ENCODE measurements around the gene MSMO1.
"Not testable (repeated sequence)": the region's sequence is repeated elsewhere in the genome, so short reads cannot be mapped to it uniquely, and the experiment has no call there.

Gene MSMO1

DNA sequence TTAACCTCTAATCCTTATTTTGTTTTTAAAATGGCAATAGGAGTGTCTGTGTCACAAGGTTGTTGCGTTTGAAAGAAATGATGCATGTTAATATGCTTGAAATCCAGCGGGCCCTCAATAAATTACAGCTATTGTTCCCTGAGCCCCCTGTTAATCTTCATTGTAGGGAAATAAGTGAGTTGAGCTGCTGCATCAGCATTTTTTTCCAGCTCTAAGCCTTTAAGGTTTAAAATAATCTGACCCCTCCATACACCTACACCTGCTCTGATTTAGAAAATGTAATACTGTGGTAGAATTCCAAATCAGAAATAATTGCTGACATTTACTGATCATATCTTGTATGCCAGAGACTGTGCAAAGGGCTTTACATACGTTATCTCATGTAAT is 2.6 kb upstream of the MSMO1 start:
- DNase-seq (ENCODE audit: low read depth): no peak

DNA sequence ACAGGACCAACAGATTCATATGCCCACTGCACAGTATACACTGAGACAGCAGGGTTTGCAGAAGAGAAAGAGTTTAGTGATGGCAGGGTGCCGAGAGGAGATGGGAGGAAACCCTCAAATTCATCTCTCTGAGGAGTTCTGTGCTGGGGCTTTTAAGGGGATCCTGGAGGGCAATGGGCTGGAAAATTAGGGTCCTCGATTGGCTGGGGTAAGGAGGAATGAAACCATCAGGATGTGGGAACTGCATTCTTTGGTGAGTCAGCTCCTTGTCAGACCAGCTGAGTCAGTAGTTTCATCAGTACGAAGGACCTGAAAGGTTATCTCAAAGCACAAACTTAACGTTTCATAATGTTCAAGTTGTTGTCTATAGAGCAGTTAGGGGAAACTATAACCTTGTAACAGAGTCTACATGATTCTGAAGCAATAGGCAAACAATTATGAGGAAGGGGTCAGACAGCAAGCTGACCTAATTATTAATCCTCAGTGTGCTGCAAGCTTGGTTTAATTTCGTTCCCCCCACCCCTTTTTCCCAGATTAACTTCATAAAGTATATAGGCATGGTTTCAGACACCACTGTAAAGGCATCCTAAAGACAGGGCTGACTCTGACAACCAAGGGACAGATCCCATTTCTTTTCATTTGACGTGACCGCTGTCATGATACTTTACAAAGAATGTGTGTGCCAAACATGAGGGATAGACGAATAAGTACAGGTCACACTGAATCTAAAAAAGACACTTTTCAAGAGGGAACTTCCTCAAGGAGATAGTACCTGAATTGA is 1.5 kb upstream of the MSMO1 start:
- no peak for DNase-seq (ENCODE audit: low read depth)

DNA sequence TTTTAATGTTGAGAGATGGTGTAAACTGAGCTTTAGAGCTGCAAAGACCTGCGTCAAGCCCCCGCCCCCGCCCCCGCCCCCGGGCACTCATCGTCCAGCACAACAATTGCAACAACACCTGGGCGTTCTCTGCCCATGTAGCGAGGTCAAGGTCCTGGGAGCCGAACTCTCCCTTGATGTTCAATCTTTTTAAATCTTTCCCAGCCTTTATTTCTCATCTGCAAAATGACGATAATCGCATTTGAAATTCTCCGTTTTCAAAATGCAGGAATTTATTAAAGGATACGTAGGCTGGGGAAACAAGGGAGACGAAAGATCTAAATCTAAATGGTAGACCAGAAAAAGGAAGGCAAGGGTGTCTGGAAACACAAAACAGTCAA is 648 bp upstream of the MSMO1 start:
- DNase-seq (ENCODE audit: low read depth): no peak

DNA sequence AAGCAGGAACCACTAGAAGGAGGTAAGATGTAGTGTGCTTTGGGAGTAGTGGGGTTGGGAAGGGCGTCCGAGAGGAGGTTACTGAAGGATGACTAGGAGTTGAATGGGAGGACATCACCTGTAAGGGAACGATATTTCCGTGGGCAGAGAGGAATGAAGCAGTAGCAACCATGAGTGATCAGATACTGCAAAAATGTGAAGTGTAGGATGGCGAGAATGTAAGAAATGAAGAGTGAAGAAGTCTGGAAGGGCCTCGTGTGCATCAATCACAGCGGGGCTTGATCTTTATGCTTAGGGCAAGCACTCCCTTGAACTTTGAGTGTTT is 594 bp downstream of the MSMO1 start:
- DNase-seq (ENCODE audit: low read depth): no peak

DNA sequence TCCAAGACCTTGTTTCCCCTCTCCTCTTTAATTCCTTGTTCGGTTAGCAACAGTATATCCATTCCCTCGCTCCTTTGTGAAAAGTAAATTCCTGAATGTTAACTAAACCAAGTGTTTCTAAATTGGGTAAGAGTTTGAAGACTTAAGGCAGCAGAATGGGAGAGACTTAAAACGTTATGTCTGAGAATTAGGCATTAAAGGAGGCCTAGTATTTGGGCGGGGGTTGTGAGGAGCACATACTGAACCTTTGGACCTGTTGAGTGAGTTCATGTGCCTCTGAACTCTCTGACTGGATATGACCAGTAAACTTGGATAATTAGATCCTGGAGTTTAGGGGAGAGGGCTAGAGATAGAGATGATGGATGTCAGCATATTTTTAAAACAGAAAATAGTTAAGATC is 1.2 kb downstream of the MSMO1 start:
- no peak for DNase-seq (ENCODE audit: low read depth)

DNA sequence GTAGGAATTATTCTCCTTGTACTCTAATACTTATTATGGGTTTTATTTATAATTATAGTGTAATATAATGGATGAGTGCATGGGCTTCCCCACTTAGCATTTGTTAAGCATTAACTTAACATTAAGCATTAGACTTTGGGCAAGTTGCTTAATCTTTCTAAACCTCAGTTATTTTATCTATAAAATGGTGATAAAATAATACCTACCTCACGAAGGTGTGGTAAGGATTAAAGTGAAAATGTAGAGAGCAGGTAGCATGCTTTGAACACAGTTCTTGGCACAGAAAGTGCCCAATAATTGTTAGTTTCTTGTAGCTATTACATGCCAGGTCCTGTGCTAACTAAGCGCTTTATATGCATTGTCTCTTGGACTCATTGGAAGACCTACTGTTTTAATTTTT is 2.6 kb downstream of the MSMO1 start:
- DNase-seq (ENCODE audit: low read depth): no peak

DNA sequence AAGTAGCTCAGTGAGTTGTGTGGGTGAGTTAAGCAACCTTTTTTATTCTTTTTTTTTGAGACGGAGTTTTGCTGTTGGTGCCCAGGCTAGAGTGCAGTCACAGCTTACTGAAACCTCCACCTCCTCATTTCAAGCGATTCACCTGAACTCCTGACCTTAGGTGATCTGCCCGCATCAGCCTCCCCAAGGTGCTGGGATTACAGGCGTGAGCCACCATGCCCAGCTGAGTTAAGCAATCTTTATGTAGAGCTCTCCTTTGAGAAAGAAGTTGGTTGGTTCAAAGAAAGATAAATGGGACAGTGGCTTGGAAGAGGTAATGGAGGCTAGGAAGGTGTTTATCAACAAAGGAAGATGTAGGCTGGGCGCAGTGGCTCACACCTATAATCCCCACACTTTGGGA is 3.2 kb downstream of the MSMO1 start:
- DNase-seq (ENCODE audit: low read depth): no peak

DNA sequence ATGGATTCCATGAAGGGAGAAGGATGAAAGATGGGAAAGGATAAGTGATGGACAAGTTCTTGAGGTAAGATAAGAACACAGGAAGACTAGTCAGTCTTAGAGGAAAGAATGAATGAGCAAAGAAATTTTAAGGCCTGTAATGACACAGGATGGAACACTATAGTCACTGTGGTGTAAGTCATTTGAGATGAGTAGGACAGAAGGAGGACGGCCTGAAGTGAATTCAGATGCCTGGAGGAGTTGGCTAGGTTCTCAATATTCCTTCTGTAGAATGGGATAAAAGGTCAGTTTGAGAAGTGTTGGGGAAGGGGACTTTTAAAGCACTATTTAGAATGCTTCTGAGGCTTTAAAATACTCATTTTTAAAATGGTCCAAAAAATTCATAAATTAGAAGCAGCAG is 3.9 kb downstream of the MSMO1 start:
- no peak for DNase-seq (ENCODE audit: low read depth)

DNA sequence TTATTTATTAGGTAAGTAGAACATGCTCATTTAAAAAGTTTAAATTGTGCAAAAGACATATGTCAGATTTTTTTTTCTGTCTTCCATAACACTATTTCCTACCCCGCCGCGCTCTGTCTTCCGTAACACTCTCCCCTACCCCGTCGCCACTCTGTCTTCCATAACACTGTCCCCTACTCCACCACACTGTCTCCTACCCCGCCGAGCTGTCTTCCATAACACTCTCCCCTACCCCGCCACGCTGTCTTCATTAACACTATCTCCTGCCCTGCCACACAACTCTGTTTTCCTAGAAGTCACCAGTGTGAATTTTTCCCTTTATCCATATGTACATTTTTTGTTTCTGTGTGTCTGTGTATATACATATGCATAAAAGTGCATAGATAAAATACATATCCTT is 4.4 kb downstream of the MSMO1 start:
- DNase-seq (ENCODE audit: low read depth): no peak

DNA sequence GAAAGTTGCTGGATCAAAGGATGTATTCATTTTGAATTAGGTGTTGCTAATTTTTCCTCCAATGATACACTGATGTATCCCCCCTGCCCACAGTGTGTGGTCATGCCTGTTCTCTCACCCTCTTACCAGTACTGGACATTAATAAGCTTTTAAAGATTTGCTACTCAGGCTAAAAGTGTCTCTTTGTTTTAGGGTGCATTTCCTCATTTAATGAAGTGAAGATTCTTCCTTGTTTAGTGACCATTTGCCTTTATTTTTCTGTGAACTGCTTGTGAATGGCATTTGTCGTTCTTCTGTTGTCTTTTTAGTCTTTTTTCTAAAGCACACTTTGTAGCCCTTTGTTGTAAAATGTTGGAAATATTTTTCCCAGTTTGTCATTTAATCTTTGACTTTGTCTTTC is 5.0 kb downstream of the MSMO1 start:
- no peak for DNase-seq (ENCODE audit: low read depth)

DNA sequence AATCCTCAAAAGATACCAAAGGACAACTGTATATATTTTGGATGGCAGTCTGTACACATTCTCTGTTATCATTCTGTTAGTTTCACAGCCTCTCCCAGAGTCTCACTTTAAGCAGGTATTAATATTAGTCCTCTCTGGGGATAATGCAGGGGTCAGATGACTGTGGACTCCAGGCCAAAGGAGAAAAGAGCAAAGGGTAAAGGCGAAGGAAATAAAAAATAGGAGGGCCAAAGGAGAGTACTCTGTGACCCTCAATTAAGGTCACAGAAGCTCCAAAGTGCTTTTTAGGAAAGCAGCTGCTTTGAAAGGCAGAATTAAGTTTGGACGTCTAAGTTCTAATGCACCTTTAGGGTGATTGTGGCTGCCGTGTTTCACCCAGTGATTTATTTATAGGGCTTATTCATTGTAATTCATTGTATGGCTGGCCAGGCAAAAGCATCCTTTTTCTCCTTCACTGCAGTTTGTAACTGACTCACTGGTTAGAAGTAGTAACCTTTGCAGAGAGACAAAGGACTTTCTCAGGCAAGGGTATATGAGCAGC is 7.8 kb downstream of the MSMO1 start:
- DNase-seq (ENCODE audit: low read depth): no peak

DNA sequence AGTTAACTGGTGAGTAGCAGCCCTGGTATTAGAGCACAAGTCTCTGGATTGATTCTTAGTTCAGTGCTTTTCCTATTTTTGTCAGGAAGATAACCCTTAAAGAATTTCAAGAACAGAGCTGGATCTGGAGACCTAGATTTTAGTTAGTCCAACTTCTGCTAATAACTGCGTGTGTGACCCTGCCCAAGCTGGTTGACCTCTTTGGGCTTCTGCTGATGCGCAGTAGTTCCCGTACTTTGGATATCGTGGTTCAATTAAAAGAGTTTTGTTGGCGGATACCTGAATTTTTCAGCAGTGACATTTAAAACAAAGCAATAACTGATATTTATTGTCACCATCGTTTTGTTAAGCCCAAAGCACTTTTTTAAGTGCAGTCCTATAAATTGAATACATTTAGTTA is 9.3 kb downstream of the MSMO1 start:
- DNase-seq (ENCODE audit: low read depth): no peak

DNA sequence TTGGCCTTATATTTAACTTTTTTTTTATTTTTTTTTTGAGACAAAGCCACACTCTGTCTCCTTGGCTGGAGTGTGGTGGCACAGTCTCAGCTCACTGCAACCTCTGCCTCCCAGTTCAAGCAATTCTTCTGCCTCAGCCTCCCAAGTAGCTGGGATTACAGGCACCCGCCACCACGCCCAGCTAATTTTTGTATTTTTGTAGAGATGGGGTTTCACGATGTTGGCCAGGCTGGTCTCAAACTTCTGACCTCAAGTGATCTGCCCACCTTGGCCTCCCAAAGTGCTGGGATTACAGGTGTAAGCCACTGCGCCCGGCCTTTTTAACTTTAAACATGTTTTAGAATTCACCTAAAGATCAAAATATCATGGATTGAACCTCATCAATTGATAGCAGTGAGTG is 14.9 kb downstream of the MSMO1 start:
- DNase-seq (ENCODE audit: low read depth): not testable (repeated sequence)

DNA sequence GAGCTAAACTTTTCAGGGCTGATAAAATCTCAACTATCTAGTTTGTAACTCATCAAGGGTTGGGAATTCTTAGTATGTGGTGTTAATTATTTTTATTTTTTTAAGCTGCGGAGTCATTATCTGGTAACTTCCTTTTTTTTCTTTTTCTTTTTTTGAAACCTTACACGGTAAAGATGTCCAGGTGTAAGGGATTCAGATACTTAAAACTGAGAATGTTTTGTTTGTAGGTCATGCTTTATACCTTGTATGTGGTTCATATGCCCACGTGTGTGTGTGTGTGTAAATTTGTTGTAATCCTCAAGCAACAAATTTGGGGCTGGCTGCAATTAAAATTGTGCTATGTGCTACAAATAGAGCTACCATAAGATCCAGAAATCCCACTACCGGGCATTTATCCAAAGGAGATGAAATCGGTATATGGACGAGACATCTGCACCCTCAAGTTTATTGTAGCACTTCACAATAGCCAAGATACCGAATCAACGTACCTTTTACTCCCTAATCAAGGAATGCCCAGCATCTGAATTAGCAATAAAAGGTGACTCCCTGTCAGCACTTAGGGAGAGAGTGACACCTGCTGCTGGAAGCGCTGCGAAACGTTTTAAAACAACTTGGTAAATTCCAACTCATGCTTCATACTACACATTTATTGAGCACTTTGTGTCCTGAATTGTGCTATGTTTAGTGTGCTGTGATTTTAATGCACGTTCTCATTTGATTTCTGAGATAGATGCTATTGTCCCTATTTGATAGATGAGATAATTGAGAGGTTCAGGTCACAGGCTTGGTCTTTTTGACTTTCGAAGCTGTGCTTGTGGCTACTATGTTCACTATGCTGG is 16.1 kb downstream of the MSMO1 start:
- no peak for DNase-seq (ENCODE audit: low read depth)

DNA sequence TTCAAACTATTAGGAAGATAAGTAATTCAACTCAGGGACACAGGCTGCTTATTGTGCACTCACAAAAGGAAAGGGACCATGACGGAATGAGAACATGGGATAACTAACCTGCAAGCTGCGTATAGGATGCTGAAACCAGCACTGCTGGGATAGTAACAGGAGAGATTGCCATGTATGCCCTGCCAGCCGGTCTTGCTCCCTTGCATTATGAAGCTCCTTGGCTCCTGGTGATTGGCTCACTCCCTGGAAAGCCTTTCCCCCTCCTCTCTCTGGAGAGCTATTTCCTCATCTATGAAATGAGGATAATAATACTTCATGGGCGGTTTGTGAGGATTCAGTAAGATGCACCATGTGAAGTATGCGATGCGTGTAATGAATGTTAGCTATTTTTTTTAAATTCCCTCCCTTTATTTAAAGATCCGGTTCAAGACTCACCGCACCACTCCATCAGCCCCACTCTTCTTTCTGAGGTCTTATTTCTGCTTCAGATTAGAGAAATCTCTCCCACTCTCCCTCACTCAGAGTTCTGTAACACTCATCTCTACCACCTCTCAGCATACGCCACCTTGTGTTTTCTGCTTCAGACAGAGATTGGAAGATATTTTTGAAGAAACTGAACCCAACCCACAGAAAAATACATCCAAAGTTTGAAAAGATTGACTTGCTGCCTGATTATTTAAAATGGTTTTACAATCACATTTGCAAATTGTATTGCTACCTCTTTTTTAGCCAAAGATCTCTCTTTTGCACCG is 18.4 kb downstream of the MSMO1 start:
- no peak for DNase-seq (ENCODE audit: low read depth)

DNA sequence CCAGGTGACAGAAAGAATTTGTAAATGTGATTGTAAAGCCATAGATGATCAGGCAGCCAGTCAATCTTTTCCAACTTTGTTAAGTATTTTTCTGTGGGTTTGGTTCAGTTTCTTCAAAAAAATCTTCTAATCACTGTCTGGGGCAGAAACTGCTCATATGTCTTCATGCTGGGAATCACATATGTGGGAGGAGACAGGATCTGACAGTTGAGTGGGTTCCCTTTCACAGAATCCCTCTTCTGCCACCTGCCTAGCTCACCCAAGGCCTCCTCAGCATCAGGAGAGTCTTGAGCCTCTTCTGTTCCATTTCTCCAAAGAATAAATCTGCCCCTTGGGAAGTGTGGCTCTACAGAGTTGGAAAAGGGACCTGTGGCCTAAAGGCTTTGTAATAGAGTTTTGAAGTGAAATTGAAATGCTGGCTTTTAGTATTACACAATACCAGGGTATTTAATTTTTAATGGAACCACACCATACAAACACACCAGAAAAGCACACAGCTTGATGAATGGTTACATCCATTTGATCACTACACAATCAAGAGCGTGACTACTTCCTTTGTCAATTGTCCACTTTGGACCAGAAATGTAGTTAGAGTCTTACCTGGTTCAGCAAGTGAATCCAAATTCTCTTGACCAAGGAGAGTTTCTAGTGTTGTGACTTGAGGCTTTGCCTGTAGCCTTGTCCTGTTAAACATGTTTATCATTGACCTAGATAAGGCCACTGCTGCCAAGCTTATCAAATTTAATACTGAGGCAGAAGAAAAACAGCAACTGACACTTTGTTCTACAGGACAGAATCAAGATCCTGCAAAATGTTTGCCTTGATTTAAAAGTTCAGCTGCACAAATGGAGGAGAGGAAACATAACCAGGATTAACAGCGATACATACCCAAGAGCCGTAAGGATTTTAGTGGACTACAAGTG is 20.4 kb downstream of the MSMO1 start:
- no peak for DNase-seq (ENCODE audit: low read depth)

DNA sequence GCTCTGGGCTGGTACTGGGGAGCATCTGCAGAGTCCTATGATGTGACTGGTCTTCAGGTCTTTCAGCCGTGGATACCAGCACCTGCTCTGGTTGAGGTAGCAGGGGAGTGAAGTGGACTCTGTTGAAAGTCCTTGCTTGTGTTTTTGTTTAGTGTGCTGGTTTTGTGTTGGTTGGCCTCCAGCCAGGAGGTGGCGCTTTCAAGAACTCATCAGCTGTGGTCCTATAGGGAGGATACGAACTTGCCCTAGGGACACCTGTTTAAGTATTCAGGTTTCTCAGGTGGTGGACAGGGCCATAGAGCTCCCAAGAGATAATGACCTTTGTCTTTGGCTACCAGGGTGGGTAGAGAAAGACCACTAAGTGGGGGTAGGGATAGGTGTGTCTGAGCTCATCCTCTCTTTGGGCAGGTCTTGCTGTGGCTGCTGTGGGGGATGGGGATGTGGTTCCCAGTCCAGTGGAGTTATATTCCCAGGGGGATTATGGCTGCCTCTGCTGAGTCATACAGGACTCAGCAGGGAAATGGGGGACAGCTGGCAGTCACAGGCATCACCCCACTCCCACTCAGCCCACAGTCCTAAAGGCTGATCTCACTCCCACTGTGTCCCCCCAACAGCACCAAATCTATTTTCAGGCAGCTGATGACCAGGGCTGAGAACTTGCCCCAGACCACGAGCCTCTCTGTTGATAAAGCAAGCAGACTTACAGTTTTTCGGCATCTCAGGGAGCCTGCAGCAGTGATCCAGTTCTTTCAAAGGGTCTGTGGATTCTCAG is 24.1 kb downstream of the MSMO1 start:
- no peak for DNase-seq (ENCODE audit: low read depth)

DNA sequence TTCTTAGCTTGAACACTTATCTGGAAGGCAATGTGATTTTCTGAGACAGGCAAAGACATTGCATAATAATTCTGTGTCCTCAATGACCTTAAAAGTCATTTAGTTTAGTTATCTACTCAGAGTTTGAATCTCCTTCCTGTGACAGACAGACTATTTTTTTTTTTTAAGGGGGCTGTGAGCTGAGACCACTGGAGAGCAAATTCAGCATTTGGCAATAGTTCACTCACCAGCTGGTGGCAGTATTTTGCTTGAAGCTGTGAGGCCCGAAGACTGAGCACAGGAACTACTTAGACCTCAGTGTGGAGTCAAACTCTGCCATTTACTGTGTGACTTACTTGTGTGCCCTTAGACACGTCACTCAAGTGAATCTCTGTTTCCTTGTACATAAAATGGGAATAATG is 28.4 kb downstream of the MSMO1 start:
- no peak for DNase-seq (ENCODE audit: low read depth)

DNA sequence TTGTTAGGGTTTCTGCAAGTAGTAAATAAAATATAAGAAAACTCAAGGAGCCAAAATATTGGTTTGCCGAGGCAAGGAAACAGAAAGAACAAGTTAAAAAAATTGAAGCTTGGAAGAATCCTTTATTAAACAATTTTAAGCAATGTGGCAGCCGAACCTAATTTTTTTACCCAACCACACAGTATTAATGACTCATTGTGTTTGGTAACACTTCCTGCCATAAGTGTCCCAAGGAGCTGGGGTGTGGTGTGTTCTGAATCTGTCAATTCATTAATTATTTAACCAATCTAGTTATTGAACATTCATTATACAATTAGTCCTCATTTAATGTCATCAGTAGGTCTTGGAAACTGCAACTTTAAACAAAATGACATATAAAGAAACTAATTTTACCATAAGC is 32.0 kb downstream of the MSMO1 start:
- no peak for DNase-seq (ENCODE audit: low read depth)

DNA sequence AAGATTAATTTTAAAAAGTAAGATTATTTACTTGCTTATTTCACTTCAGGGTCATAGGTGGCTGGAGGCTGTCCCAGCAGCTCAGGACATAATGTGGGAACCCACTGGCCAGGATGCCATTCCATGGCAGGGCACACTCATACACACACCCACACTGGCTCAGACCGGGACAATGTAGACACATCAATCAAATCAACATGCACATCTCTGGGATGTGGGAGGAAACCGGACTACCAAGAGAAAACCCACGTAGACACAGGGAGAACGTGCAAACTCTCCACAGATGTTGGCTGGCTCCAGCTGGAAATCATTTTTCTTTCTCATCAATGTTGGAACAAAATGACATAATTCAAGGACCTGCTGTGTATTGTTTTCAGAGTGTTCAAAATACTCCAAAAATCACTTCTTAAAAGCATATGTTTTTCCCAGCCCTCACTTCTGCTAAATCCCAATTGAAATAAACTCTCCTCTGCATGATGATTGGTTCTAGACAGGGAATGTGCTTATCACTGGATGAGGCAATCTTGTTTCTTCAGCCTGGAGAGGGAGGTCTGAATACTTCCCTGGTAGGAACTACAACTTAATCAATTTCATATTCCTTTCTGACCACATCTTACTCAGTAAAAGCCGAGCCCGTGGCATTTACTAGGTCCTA is 32.7 kb downstream of the MSMO1 start:
- no peak for DNase-seq (ENCODE audit: low read depth)

All from stimulated activated CD8-positive, alpha-beta memory T cell treated with anti-CD3 and anti-CD28 coated beads, Interleukin-12 subunit alpha, Interleukin-12 subunit beta, amount 100 ng/mL, for 1 hour (primary cell).